NT2/D1 (cell line): ENCODE measurements around the gene CAPN13.

Experiments used
- SUZ12 ChIP-seq: IDR thresholded peaks from 2 replicates; pipeline ENCODE4 v1.6.1; 2011; ENCODE audit not compliant: insufficient read length, insufficient read depth; ENCODE audit errors: extremely low read depth
- YY1 ChIP-seq: IDR thresholded peaks from 2 replicates; pipeline ENCODE4 v1.6.1; 2011; ENCODE audit not compliant: insufficient read length, insufficient read depth
- ZNF274 ChIP-seq: IDR thresholded peaks from 2 replicates; pipeline ENCODE4 v1.6.1; 2011; ENCODE audit warnings: mild to moderate bottlenecking, low read depth, low read length

GRCh38 chr2:30709516-30709915 is 97.7 kb downstream of the CAPN13 start:
- TF ChIP-seq SUZ12, result no peak
- no peak for TF ChIP-seq ZNF274
- TF ChIP-seq YY1, result no peak
